GM21515 (cell line): ENCODE results near the gene TF.
"Not testable (repeated sequence)": the region's sequence is repeated elsewhere in the genome, so short reads cannot be mapped to it uniquely, and the experiment has no call there.

Experiments
- ATAC-seq: cut with Tn5 transposase; IDR thresholded peaks from one replicate; pipeline ENCODE4 v1.9.1; 2021; ENCODE audit not compliant: unreplicated experiment

TF gene

GRCh38 chr3:133745981-133746711, at the start of gene TF:
TF (plus strand) TSS chr3:133746393; CDS start chr3:133746441, 48 bp downstream.
- ATAC-seq: no peak

GRCh38 chr3:133697960-133698359, 48.2 kb upstream of the TF start:
- no peak for ATAC-seq

- no peak for ATAC-seq
Measured at GRCh38 chr3:133699467-133699866, 46.7 kb upstream of the TF start.

GRCh38 chr3:133699903-133700302, 46.3 kb upstream of the TF start:
- no peak for ATAC-seq

GRCh38 chr3:133700351-133700750, 45.8 kb upstream of the TF start:
- ATAC-seq: no peak

GRCh38 chr3:133701435-133702358, 44.5 kb upstream of the TF start:
- no peak for ATAC-seq

GRCh38 chr3:133703915-133704314, 42.3 kb upstream of the TF start:
- no peak for ATAC-seq

- ATAC-seq: no peak
Measured at GRCh38 chr3:133706033-133706432, 40.2 kb upstream of the TF start.

GRCh38 chr3:133709139-133709750, 36.9 kb upstream of the TF start:
- no peak for ATAC-seq

- ATAC-seq: no peak
Measured at GRCh38 chr3:133711013-133711412, 35.2 kb upstream of the TF start.

GRCh38 chr3:133712017-133712416, 34.2 kb upstream of the TF start:
- ATAC-seq: no peak

GRCh38 chr3:133713347-133713746, 32.8 kb upstream of the TF start:
- no peak for ATAC-seq

GRCh38 chr3:133717424-133717823, 28.8 kb upstream of the TF start:
- ATAC-seq: no peak

- no peak for ATAC-seq
Measured at GRCh38 chr3:133722935-133723334, 23.3 kb upstream of the TF start.

- ATAC-seq: no peak
Measured at GRCh38 chr3:133730993-133731392, 15.2 kb upstream of the TF start.

- ATAC-seq: not testable (repeated sequence)
Measured at GRCh38 chr3:133732231-133732630, 14.0 kb upstream of the TF start.

GRCh38 chr3:133733226-133733625, 13.0 kb upstream of the TF start:
- ATAC-seq: no peak

GRCh38 chr3:133734305-133734704, 11.9 kb upstream of the TF start:
- ATAC-seq: no peak

- ATAC-seq: no peak
Measured at GRCh38 chr3:133742351-133743091, 3.7 kb upstream of the TF start.

- ATAC-seq: no peak
Measured at GRCh38 chr3:133744241-133744640, 2.0 kb upstream of the TF start.

- ATAC-seq: no peak
Measured at GRCh38 chr3:133745108-133745507, 1.1 kb upstream of the TF start.
